ENCODE measurements around the gene CLEC16A.

DNA sequence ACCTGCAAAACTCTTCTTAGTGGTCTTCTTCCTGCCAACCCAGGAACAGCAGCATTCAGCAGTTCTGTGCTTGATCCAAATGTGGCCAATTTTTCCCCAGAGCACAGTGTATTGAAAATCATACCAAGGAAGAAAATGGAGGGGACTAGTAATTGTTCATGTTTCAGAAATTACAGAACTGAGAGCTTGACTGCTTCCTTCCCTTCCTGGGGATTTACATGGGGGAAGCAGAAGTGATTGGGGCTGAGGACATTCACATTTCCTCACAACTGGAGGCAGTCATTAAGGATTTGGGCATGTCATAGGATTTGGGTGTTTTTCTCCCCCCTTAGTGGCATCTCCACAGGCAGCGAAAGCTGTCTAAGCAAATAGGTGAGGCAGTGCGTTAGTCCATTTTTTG, 47.6 kb upstream of the CLEC16A start:
- TF ChIP-seq POLR2AphosphoS5 (IDR thresholded peaks at IDR 0.05; ENCODE audit: low read depth, low read length) (no peak), POLR2A (IDR thresholded peaks at IDR 0.05; ENCODE audit: low read depth, low read length) (no peak), TAF1 (IDR thresholded peaks at IDR 0.05; ENCODE audit: low read depth, low read length) (no peak), SPI1 (IDR thresholded peaks at IDR 0.05; ENCODE audit: low read depth, low read length) (peak; percentile 75)

All from GM12891 (cell line).